Ascending aorta (tissue), 2 donors: ENCODE data around the gene MYH1. TPM values are rescaled to one million over a fixed set of nuclear protein-coding genes. Genes with fewer than 3 reads are reported as not detected.

ENCODE experiments used
- DNase-seq, 2 donors: peaks; one replicate each; pipeline ENCODE4 v3.0.0-alpha.2; 2019; ENCODE audit warnings: low spot score in 2 of 2
- H3K27ac ChIP-seq, 2 donors: fragments of 200-600 bp; sonication (generic); one replicate each; pipeline ENCODE4 v1.5.1; 2016 to 2017; ENCODE audit warnings: mild to moderate bottlenecking in 1 of 2
- H3K27me3 ChIP-seq: fragments of 200-600 bp; sonication (generic); one replicate; pipeline ENCODE4 v1.5.1; 2017
- H3K36me3 ChIP-seq, 2 donors: fragments of 200-600 bp; sonication (generic); one replicate each; pipeline ENCODE4 v1.5.1; 2016
- H3K4me1 ChIP-seq, 2 donors: fragments of 200-600 bp; sonication (generic); one replicate each; pipeline ENCODE4 v1.5.1; 2016 to 2017; ENCODE audit warnings: mild to moderate bottlenecking in 1 of 2
- H3K4me3 ChIP-seq, 2 donors: fragments of 200-600 bp; sonication (generic); one replicate each; pipeline ENCODE4 v1.5.1; 2016 to 2017; ENCODE audit warnings: mild to moderate bottlenecking in 1 of 2
- H3K9me3 ChIP-seq, 2 donors: fragments of 200-600 bp; sonication (generic); one replicate each; pipeline ENCODE4 v1.5.1; 2016
- CTCF ChIP-seq, 3 experiments: fragments of 200-600 bp in 2 of 3; fragments of 450-650 bp in 1 of 3; sonication (generic) in 2 of 3; IDR thresholded peaks; one replicate each; pipeline ENCODE4 v1.5.1; 2016 to 2019; ENCODE audit warnings: antibody characterized with exemption in 3 of 3, mild to moderate bottlenecking in 1 of 3, moderate library complexity in 1 of 3
- intact Hi-C: fragments of 100-400 bp; cut with DNase I; formaldehyde crosslinking; loops from one replicate; pipeline ENCODE4 v1.15.1; 2023
- total RNA-seq: library from RNA; depleted of rRNA; stranded (reverse); fragments of >200 nt; gene quantifications from one replicate; pipeline ENCODE4 v1.1.0, GENCODE V29; 2016

Gene MYH1
- total RNA-seq, 1 donor from 2014 or later, result not detected

DNA sequence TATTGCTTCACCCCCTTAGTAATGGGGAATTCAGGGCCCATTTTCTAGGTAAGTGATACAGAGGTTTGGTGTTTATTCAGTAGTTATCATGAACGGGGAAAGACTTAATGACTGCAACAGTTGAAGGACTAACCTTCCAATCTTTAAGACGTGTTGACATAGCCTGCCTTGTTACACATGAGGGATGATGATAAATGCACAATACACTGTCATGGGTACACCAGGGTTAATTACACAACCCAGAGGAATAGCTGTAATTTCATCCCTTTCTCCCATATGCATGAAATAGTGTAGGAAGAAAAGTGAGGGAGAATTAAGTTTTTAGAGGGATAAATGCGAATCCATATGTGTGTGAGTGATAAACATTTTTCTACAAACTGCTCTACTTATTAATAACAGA is 59.6 kb downstream of the MYH1 start:
- Histone ChIP-seq H3K4me1 (no peaks in the 10 kb centered on the region), H3K36me3 (no peaks in the 10 kb centered on the region), H3K27me3 (no peaks in the 10 kb centered on the region), H3K9me3 (no peaks in the 10 kb centered on the region), H3K27ac (no peak overlapping the region), H3K4me3 (no peak overlapping the region)
- no peak for DNase-seq
- no peak for TF ChIP-seq CTCF (IDR thresholded peaks at IDR 0.05)
- intact Hi-C loops, result no loop called here

DNA sequence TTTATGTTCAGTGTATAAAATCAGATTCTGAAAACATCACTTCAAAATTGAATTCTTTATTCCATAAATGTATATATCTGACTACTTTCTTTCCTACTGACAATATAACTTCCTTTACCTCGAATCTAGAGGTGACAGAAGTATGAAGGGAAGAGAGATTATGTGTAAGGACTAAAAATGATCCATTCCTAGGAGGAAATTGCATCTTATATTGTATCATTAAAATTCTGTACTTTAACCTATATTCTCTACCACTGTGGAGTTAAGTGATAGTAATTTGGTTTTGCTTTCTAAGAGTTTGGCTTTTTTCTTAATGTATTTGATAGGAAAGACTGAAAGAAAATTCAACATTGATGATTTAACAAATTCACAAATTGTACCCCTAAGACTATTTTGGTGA is 60.4 kb downstream of the MYH1 start:
- no peak for DNase-seq
- intact Hi-C loops, result no loop called here
- Histone ChIP-seq H3K27ac (no peak overlapping the region), H3K27me3 (no peaks in the 10 kb centered on the region), H3K4me1 (no peaks in the 10 kb centered on the region), H3K36me3 (no peaks in the 10 kb centered on the region), H3K9me3 (no peaks in the 10 kb centered on the region), H3K4me3 (no peak overlapping the region)
- TF ChIP-seq CTCF (IDR thresholded peaks at IDR 0.05), result no peak

DNA sequence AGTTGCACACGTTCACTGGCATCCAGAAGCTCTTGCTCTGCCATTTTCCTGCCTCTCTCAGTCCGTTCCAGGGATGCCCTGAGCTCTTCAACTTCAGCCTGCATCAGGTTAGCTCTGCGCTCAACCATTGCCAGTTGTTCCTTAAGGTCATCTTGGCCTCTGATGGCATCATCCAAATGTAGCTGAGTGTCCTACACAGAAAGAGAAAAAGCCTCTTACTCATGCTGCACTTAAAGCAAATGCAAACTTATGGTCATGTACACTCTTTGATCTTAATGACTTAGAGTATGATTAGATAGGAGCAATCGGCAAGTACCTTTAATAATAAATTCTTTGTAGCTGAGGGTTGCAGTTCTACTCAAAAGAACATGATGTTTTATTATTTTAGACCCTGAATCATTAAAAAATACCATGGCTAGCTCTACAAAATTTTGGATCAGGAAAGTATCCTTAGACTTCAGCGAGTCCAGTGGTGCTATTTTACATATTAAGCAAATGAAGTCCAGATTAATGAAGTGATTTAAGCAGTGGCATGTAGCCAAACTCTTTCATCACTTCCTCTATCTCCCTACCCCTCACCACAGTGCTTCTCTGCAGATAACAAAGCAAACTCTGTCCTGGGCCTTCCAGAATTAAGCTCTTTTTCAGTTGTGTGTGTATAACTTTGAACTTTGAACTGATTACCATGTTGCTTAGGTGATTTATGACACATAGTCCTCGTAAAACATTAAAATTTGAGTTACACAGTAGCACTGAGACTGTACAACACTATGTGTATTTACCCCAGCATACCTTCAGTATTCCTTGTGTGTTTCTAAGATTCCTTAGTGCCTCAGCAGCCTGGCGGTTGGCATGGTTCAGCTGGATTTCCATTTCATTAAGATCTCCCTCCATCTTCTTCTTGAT is 71.1 kb downstream of the MYH1 start:
- no peaks in the 10 kb centered on the region for H3K27me3 ChIP-seq
- no peak for DNase-seq
- intact Hi-C loops, result no loop called here
- H3K36me3 ChIP-seq, result no peaks in the 10 kb centered on the region
- H3K4me3 ChIP-seq, result no peak overlapping the region
- no peaks in the 10 kb centered on the region for H3K9me3 ChIP-seq
- no peaks in the 10 kb centered on the region for H3K4me1 ChIP-seq
- TF ChIP-seq CTCF (IDR thresholded peaks at IDR 0.05), result no peak
- no peak overlapping the region for H3K27ac ChIP-seq

Other genes with a start within 250 kb of the MYH1 start
- gene MYH13, start 145.5 kb downstream of the MYH1 start, total RNA-seq, result not detected
- gene MYH8, start 96.6 kb downstream of the MYH1 start, total RNA-seq, result not detected
- not detected for gene MYH4, start 49.0 kb downstream of the MYH1 start, total RNA-seq
- gene MYH2, start 31.1 kb upstream of the MYH1 start, total RNA-seq, result not detected
- 0.32 TPM for gene MYH3, start 138.8 kb upstream of the MYH1 start, total RNA-seq
- 173 TPM for gene SCO1, start 179.0 kb upstream of the MYH1 start, total RNA-seq
- gene ADPRM, start 179.1 kb upstream of the MYH1 start, total RNA-seq, result not detected
- 0.53 TPM for gene TMEM220, start 211.5 kb upstream of the MYH1 start, total RNA-seq